CD4-positive, CD25-positive, alpha-beta regulatory T cell (primary cell): Measurements from ENCODE around the gene ATF5. TPM values are rescaled to one million over a fixed set of nuclear protein-coding genes. Genes with fewer than 3 reads are reported as not detected.

Source experiments
- ATAC-seq, 2 donors: fragments of 150-1000 bp; cut with Tn5 transposase; one replicate each; pipeline ENCODE4 v1.10.0; 2021; ENCODE audit warnings: low read depth in 2 of 2, moderate number of reproducible peaks in 2 of 2, moderate library complexity in 1 of 2
- DNase-seq, 3 donors: peaks; one replicate each; pipeline versions ENCODE4 v3.0.0 to v3.0.0-alpha.2; 2012 to 2022; ENCODE audit warnings: mixed read lengths in 1 of 3
- H3K27ac ChIP-seq: one replicate; pipeline ENCODE4 v1.7.0; 2013; ENCODE audit warnings: mild to moderate bottlenecking, low read length; ENCODE audit not compliant: insufficient read depth, poor library complexity, severe bottlenecking
- H3K27me3 ChIP-seq: one replicate; pipeline ENCODE4 v1.7.0; 2013; ENCODE audit warnings: low read length; ENCODE audit not compliant: control insufficient read depth, insufficient read depth
- H3K36me3 ChIP-seq: one replicate; pipeline ENCODE4 v1.7.0; 2013; ENCODE audit warnings: mild to moderate bottlenecking, low read length, moderate library complexity; ENCODE audit not compliant: control insufficient read depth, insufficient read depth
- H3K4me1 ChIP-seq: 2 replicates; pipeline ENCODE4 v1.7.0; 2013; ENCODE audit warnings: mild to moderate bottlenecking, low read length; ENCODE audit not compliant: insufficient read depth, control insufficient read depth, poor library complexity, severe bottlenecking
- H3K4me3 ChIP-seq: one replicate; pipeline ENCODE4 v1.7.0; 2013; ENCODE audit warnings: low read depth, mild to moderate bottlenecking, low read length, moderate library complexity
- H3K9me3 ChIP-seq, 2 experiments: 1 replicate in 1 of 2; 2 replicates in 1 of 2; pipeline ENCODE4 v1.7.0; 2013; ENCODE audit warnings: low read length in 2 of 2, mild to moderate bottlenecking in 1 of 2, moderate library complexity in 1 of 2; ENCODE audit not compliant: control insufficient read depth in 2 of 2
- H3K27ac Mint-ChIP-seq, 3 donors: one replicate each; pipeline ENCODE4 v1.8.0; 2020 to 2022; ENCODE audit warnings: mild to moderate bottlenecking in 3 of 3, mixed read lengths in 3 of 3, moderate library complexity in 2 of 3
- H3K27me3 Mint-ChIP-seq: one replicate; pipeline ENCODE4 v1.8.0; 2022; ENCODE audit warnings: mild to moderate bottlenecking, mixed read lengths
- H3K36me3 Mint-ChIP-seq: one replicate; pipeline ENCODE4 v1.8.0; 2020; ENCODE audit warnings: mixed read lengths
- H3K4me1 Mint-ChIP-seq, 4 donors: one replicate each; pipeline ENCODE4 v1.8.0; 2020 to 2022; ENCODE audit warnings: mixed read lengths in 4 of 4, mild to moderate bottlenecking in 1 of 4
- H3K4me3 Mint-ChIP-seq, 4 donors: one replicate each; pipeline ENCODE4 v1.8.0; 2020 to 2022; ENCODE audit warnings: mild to moderate bottlenecking in 4 of 4, mixed read lengths in 4 of 4, moderate library complexity in 3 of 4
- H3K9me3 Mint-ChIP-seq, 7 donors: one replicate each; pipeline ENCODE4 v1.8.0; 2020 to 2022; ENCODE audit warnings: mixed read lengths in 7 of 7, mild to moderate bottlenecking in 3 of 7, moderate library complexity in 2 of 7
- polyA plus RNA-seq, 4 donors: library from polyadenylated mRNA; unstranded; fragments of 300-500 nt; fragmentation: Illumina TruSeq; gene quantifications; one replicate each; pipeline ENCODE4 v1.2.3, GENCODE V29; 2021
- total RNA-seq: library from RNA; stranded (reverse); gene quantifications from one replicate; pipeline ENCODE4 v1.2.3, GENCODE V29; 2022

The ATF5 gene
- total and polyA plus RNA-seq, 5 donors from 2014 or later: 0.60 to 19.7 (median 1.2) TPM

DNA sequence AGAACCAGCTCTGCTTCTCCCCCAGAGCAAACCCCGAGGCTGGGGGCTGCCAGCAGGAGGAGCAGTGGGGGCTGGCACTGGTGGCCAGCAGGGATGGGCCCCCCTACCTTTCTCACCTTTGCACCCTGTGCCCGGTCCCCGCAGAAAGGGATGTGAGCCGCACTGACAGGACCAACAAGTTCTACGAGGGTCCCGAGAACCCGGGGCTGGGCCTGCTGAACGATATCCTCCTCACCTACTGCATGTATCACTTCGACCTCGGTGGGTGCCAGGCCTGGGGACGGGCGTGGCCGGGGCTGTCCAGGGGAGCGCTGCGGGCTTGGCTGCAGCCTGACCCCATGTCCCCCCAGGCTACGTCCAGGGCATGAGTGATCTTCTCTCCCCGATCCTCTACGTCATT lies 44.9 kb upstream of the ATF5 start:
- no peaks in the 10 kb centered on the region for H3K27me3 Mint-ChIP-seq
- ATAC-seq (no peak), DNase-seq (no peak)
- no peak overlapping the region for H3K4me3 ChIP-seq
- H3K36me3 Mint-ChIP-seq: peaks cover 14% of the 10 kb centered on the region
- H3K4me1 ChIP-seq: peaks cover 2% of the 10 kb centered on the region
- no peak overlapping the region for H3K4me3 Mint-ChIP-seq
- no peak overlapping the region for H3K27ac ChIP-seq
- no peaks in the 10 kb centered on the region for H3K27me3 ChIP-seq
- H3K9me3 ChIP-seq: no peaks in the 10 kb centered on the region
- peaks cover 0 to 9% (median under 1%) of the 10 kb centered on the region in 4 donors for H3K4me1 Mint-ChIP-seq
- peaks cover 46% of the 10 kb centered on the region for H3K36me3 ChIP-seq
- no peak overlapping the region for H3K27ac Mint-ChIP-seq
- no peaks in the 10 kb centered on the region for H3K9me3 Mint-ChIP-seq

GRCh38 chr19:49884760-49885159 lies 44.2 kb upstream of the ATF5 start:
- ATAC-seq: no peak
- Histone ChIP-seq H3K36me3 (peaks cover 46% of the 10 kb centered on the region), H3K9me3 (no peaks in the 10 kb centered on the region), H3K27me3 (no peaks in the 10 kb centered on the region), H3K4me1 (peaks cover 5% of the 10 kb centered on the region), H3K27ac (no peak overlapping the region), H3K4me3 (no peak overlapping the region)
- Mint-ChIP-seq H3K27ac (no peak overlapping the region), H3K4me3 (no peak overlapping the region), H3K27me3 (no peaks in the 10 kb centered on the region), H3K36me3 (peaks cover 14% of the 10 kb centered on the region), H3K9me3 (no peaks in the 10 kb centered on the region), H3K4me1 (peaks cover 0 to 6% (median 0%) of the 10 kb centered on the region in 4 donors)
- no peak for DNase-seq

- Histone ChIP-seq H3K9me3 (no peaks in the 10 kb centered on the region), H3K36me3 (peaks cover 28% of the 10 kb centered on the region), H3K4me3 (no peak overlapping the region), H3K4me1 (peaks cover 11% of the 10 kb centered on the region), H3K27ac (no peak overlapping the region), H3K27me3 (no peaks in the 10 kb centered on the region)
- Mint-ChIP-seq H3K4me3 (no peak overlapping the region), H3K36me3 (peaks cover 14% of the 10 kb centered on the region), H3K4me1 (peaks cover 0 to 13% (median 2%) of the 10 kb centered on the region in 4 donors), H3K9me3 (peaks cover 0 to 2% (median 0%) of the 10 kb centered on the region in 7 donors), H3K27me3 (no peaks in the 10 kb centered on the region), H3K27ac (no peak overlapping the region)
- ATAC-seq (no peak), DNase-seq (no peak)
Observed at GRCh38 chr19:49887037-49887664, 41.9 kb upstream of the ATF5 start.

DNA sequence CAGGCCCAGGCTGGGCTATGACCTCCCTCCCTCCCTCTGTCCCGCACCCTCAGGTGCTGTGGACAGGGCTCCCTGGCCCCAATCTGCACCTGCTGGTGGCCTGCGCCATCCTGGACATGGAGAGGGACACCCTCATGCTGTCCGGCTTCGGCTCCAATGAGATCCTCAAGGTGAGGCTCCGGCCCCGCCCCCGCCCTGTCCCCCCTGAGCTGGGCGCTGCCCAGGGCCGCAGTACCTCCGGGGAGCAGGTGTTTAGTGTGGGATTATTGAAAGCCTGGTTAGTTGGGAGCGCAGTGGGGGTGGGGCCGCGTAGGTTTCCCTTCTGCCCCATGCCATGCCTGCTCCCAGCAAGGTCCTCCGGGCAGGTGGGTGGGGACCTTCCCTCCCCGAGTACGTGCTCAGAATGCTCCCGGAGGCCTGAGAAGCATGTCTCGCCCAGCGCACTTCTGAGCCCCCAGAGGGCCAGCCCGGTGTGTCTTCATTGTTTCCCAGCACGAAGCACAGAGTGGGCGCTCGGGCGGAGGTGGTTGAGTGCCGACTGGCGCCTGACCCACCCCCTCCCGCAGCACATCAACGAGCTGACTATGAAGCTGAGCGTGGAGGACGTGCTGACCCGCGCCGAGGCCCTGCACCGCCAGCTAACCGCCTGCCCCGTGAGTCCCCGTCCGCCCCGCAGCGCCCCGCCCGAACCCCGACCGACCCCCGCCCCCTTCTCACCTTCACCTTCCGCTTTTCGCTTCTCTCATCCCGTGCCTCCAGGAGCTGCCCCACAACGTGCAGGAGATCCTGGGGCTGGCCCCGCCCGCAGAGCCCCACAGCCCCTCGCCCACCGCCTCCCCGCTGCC lies 41.1 kb upstream of the ATF5 start:
- no peaks in the 10 kb centered on the region for H3K27me3 ChIP-seq
- Mint-ChIP-seq H3K4me3 (no peak overlapping the region), H3K36me3 (peaks cover 14% of the 10 kb centered on the region)

GRCh38 chr19:49888510-49888824 lies 40.5 kb upstream of the ATF5 start:
- no peak for DNase-seq
- H3K4me3 Mint-ChIP-seq: no peak overlapping the region

More for the DNA sequence above, 41.1 kb upstream of the ATF5 start:
- DNase-seq: no peak
- H3K9me3 ChIP-seq: no peaks in the 10 kb centered on the region
- peaks cover 0 to 2% (median 0%) of the 10 kb centered on the region in 7 donors for H3K9me3 Mint-ChIP-seq
- H3K4me3 ChIP-seq: no peak overlapping the region
- peaks cover 11% of the 10 kb centered on the region for H3K4me1 ChIP-seq
- H3K4me1 Mint-ChIP-seq: peaks cover 0 to 19% (median 5%) of the 10 kb centered on the region in 4 donors
- no peak overlapping the region for H3K27ac ChIP-seq
- no peaks in the 10 kb centered on the region for H3K27me3 Mint-ChIP-seq
- no peak overlapping the region for H3K27ac Mint-ChIP-seq
- ATAC-seq: no peak
- peaks cover 21% of the 10 kb centered on the region for H3K36me3 ChIP-seq

GRCh38 chr19:49889038-49889686 lies 39.8 kb upstream of the ATF5 start:
- ATAC-seq (no peak), DNase-seq (no peak)
- peaks cover 0 to 2% (median 0%) of the 10 kb centered on the region in 7 donors for H3K9me3 Mint-ChIP-seq
- H3K36me3 Mint-ChIP-seq: peaks cover 7% of the 10 kb centered on the region
- peaks cover 0 to 19% (median 7%) of the 10 kb centered on the region in 4 donors for H3K4me1 Mint-ChIP-seq
- Histone ChIP-seq H3K4me1 (peaks cover 11% of the 10 kb centered on the region), H3K27me3 (no peaks in the 10 kb centered on the region), H3K9me3 (no peaks in the 10 kb centered on the region), H3K4me3 (no peak overlapping the region), H3K27ac (no peak overlapping the region), H3K36me3 (peaks cover 8% of the 10 kb centered on the region)
- H3K4me3 Mint-ChIP-seq: peak overlapping the region in 2 of 4 donors; percentile 39 to 48
- H3K27ac Mint-ChIP-seq: peak overlapping the region in 1 of 3 donors; percentile 26
- no peaks in the 10 kb centered on the region for H3K27me3 Mint-ChIP-seq

More at GRCh38 chr19:49888510-49888824, 40.5 kb upstream of the ATF5 start:
- Histone ChIP-seq H3K36me3 (peaks cover 15% of the 10 kb centered on the region), H3K27me3 (no peaks in the 10 kb centered on the region), H3K4me1 (peaks cover 11% of the 10 kb centered on the region), H3K4me3 (no peak overlapping the region), H3K27ac (no peak overlapping the region), H3K9me3 (no peaks in the 10 kb centered on the region)
- peaks cover 0 to 19% (median 7%) of the 10 kb centered on the region in 4 donors for H3K4me1 Mint-ChIP-seq
- no peak for ATAC-seq
- H3K36me3 Mint-ChIP-seq: peaks cover 10% of the 10 kb centered on the region
- peaks cover 0 to 2% (median 0%) of the 10 kb centered on the region in 7 donors for H3K9me3 Mint-ChIP-seq
- H3K27ac Mint-ChIP-seq: no peak overlapping the region
- no peaks in the 10 kb centered on the region for H3K27me3 Mint-ChIP-seq

DNA sequence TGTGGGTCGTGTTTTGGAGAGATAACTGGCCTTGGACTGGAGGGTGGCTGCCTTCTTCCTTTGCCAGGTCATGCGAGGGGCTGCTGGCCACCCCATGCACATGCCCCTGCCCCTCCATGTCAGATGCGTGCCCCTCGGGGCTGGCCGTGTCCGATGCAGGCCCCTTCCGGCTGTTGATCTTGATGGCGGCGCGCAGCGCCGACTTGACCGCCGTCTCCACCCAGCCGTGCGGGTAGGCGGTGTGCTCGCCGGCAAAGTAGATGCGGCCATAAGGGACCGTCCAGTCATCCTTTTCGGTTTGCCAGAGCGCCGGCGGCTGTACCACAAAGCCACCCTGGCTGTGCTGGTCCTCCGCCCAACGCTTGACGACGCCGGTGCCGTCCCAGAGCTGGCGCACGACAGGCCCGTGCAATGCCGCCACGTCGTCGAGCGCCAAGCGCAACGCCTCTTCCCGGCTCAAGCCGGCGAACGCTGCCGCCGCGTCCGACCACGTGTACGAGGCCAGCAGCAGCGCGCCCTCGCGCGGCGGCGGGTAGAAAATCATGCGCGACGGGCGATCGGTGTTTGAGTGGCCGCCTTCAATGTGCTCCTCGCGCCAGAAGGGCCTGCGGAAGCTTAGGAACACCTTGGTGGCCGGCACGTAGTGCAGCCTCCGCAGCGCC lies 39.2 kb upstream of the ATF5 start:
- no peaks in the 10 kb centered on the region for H3K27me3 Mint-ChIP-seq
- H3K4me3 Mint-ChIP-seq: peak overlapping the region; percentile 80 to 88 (median 84)
- DNase-seq: peak; percentile 63 to 89 (median 77)
- H3K4me1 ChIP-seq: peaks cover 11% of the 10 kb centered on the region
- peaks cover 0 to 21% (median 7%) of the 10 kb centered on the region in 4 donors for H3K4me1 Mint-ChIP-seq
- H3K4me3 ChIP-seq: no peak overlapping the region
- peaks cover 2% of the 10 kb centered on the region for H3K36me3 ChIP-seq
- no peak overlapping the region for H3K27ac ChIP-seq
- no peaks in the 10 kb centered on the region for H3K9me3 ChIP-seq
- H3K9me3 Mint-ChIP-seq: peaks cover 0 to 2% (median 0%) of the 10 kb centered on the region in 7 donors
- peak overlapping the region in 2 of 3 donors; percentile 60 to 80 for H3K27ac Mint-ChIP-seq
- H3K36me3 Mint-ChIP-seq: peaks cover 2% of the 10 kb centered on the region
- ATAC-seq: peak; percentile 68
- H3K27me3 ChIP-seq: no peaks in the 10 kb centered on the region
